ENCODE data around the gene NAA60.

The NAA60 gene

GRCh38 chr16:3454093-3454492, 10.6 kb downstream of the NAA60 start (continued):
- TF ChIP-seq PRDM2 (tag by site-specific recombination; IDR thresholded peaks at IDR 0.05; ENCODE audit: borderline replicate concordance) (no peak), ZNF530 (tag by site-specific recombination; IDR thresholded peaks at IDR 0.05; ENCODE audit: low read depth) (no peak), GLI2 (tag by site-specific recombination; IDR thresholded peaks at IDR 0.05; ENCODE audit: borderline replicate concordance, low read depth) (no peak)

GRCh38 chr16:3454631-3455147, 11.2 kb downstream of the NAA60 start:
- Histone ChIP-seq H3K9me3 (ENCODE audit: control insufficient read depth, insufficient read depth, low read depth, low read length) (no peaks in the 10 kb centered on the region), H3K4me3 (ENCODE audit: low read depth, low read length) (no peak overlapping the region), H3K36me3 (ENCODE audit: control insufficient read depth in 2 of 2, insufficient read depth in 1 of 2, low read length in 2 of 2) (peaks cover 0 to 9% of the 10 kb centered on the region in 2 experiments; a peak in 2 of 3 replicates), H3K27ac (ENCODE audit: extremely low read depth, low read depth, low read length) (no peak overlapping the region), H3K4me1 (ENCODE audit: control insufficient read depth, insufficient read depth, low read length) (peaks cover 5% of the 10 kb centered on the region)
- CTCF ChIA-PET = no interaction called here
- no peak for TF ChIP-seq ZNF214 (tag by site-specific recombination; IDR thresholded peaks at IDR 0.05; ENCODE audit: borderline replicate concordance)
- TF ChIP-seq ZBTB17 (tag by site-specific recombination; IDR thresholded peaks at IDR 0.05) = 0 out of 2 replicates have a peak, but pooled peaks have one; percentile 23
- POLR2A ChIA-PET = interaction anchor here (1.8 kb wide), 1 partner anchor 11 kb away, joined by 14 read pairs; the partner anchor contains the start of genes NAA60 and ZNF597

GRCh38 chr16:3457434-3458252, 14.2 kb downstream of the NAA60 start:
- ChIA-PET CTCF (interaction anchor here (0.8 kb wide), 1 partner anchor 14 kb away, joined by 3 read pairs; no protein-coding TSS in a partner anchor), POLR2A (interaction anchor here (0.6 to 1.8 kb wide), 8 partner anchors 9 to 1194 kb away, joined by 3 to 18 read pairs (median 6); partner anchors contain the start of genes NAA60, ZNF174, ZNF263 and ZNF597)
- Histone ChIP-seq H3K9me3 (ENCODE audit: control insufficient read depth, insufficient read depth, low read depth, low read length) (no peaks in the 10 kb centered on the region), H3K27ac (ENCODE audit: extremely low read depth, low read depth, low read length) (peak overlapping the region; percentile 93), H3K4me1 (ENCODE audit: control insufficient read depth, insufficient read depth, low read length) (peaks cover 10% of the 10 kb centered on the region), H3K36me3 (ENCODE audit: control insufficient read depth in 2 of 2, insufficient read depth in 1 of 2, low read length in 2 of 2) (peaks cover 0 to 4% of the 10 kb centered on the region in 2 experiments; a peak in 2 of 3 replicates), H3K4me3 (ENCODE audit: low read depth, low read length) (peak overlapping the region; percentile 83)
- peak; percentile 99 for TF ChIP-seq ZSCAN30 (tag by site-specific recombination; IDR thresholded peaks at IDR 0.05)
- peak; percentile 84; the same call in 1 of the 2 replicates for TF ChIP-seq ZNF324 (tag by site-specific recombination; IDR thresholded peaks at IDR 0.05)
- 0 out of 2 replicates have a peak, but pooled peaks have one; percentile 16 for TF ChIP-seq ZBTB48 (tag by site-specific recombination; IDR thresholded peaks at IDR 0.05)
- no peak for TF ChIP-seq ZNF23 (tag by site-specific recombination; IDR thresholded peaks at IDR 0.05; ENCODE audit: borderline replicate concordance)
- TF ChIP-seq ZIC2 (tag by site-specific recombination; IDR thresholded peaks at IDR 0.05) = peak; percentile 85
- TF ChIP-seq OVOL3 (tag by site-specific recombination; IDR thresholded peaks at IDR 0.05) = peak; percentile 44; the same call in 1 of the 2 replicates
- TF ChIP-seq KLF17 (tag by site-specific recombination; IDR thresholded peaks at IDR 0.05) = peak; percentile 91
- peak; percentile 69 for TF ChIP-seq ZBTB8A (tag by site-specific recombination; IDR thresholded peaks at IDR 0.05)
- peak; percentile 81; the same call in 1 of the 2 replicates for TF ChIP-seq ZSCAN5A (tag by site-specific recombination; IDR thresholded peaks at IDR 0.05)
- peak; percentile 97 for TF ChIP-seq ZXDB (tag by site-specific recombination; IDR thresholded peaks at IDR 0.05)
- peak; percentile 47; the same call in 1 of the 2 replicates for TF ChIP-seq ZBTB10 (tag by site-specific recombination; IDR thresholded peaks at IDR 0.05)
- TF ChIP-seq ZNF843 (tag by site-specific recombination; IDR thresholded peaks at IDR 0.05) = peak; percentile 72; the same call in 1 of the 2 replicates
- TF ChIP-seq MEIS1 (CRISPR knock-in tag; IDR thresholded peaks at IDR 0.05; ENCODE audit: borderline replicate concordance) = no peak
- no peak for TF ChIP-seq ZNF416 (tag by site-specific recombination; IDR thresholded peaks at IDR 0.05)
- TF ChIP-seq ZNF48 (tag by site-specific recombination; IDR thresholded peaks at IDR 0.05) = no peak

All from HEK293 (cell line).